ENCODE measurements around the gene PTPRM.

DNA sequence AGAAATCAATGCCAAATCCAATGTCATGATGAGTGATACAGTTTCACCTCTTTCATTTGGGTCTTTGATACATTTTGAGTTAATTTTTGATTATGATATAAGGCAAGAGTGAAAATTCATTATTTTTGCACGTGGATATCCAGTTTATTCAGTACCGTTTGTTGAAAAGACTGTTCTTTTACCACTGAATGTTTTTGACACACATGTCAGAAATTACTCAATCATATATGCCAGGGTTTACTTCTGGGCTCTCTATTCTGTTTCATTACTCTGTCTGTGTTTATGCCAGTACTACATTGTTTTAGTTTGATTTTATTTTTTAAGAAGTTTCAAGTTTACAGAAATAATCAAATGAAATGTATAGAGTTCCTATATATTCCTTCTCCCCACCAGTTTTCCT, 154.4 kb downstream of the PTPRM start:
- TF ChIP-seq, protein P1, sequence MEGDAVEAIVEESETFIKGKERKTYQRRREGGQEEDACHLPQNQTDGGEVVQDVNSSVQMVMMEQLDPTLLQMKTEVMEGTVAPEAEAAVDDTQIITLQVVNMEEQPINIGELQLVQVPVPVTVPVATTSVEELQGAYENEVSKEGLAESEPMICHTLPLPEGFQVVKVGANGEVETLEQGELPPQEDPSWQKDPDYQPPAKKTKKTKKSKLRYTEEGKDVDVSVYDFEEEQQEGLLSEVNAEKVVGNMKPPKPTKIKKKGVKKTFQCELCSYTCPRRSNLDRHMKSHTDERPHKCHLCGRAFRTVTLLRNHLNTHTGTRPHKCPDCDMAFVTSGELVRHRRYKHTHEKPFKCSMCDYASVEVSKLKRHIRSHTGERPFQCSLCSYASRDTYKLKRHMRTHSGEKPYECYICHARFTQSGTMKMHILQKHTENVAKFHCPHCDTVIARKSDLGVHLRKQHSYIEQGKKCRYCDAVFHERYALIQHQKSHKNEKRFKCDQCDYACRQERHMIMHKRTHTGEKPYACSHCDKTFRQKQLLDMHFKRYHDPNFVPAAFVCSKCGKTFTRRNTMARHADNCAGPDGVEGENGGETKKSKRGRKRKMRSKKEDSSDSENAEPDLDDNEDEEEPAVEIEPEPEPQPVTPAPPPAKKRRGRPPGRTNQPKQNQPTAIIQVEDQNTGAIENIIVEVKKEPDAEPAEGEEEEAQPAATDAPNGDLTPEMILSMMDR (IDR thresholded peaks at IDR 0.05) = no peak
- no peak for TF ChIP-seq MXI1 (IDR thresholded peaks at IDR 0.05; ENCODE audit: low read depth, low read length)
- TF ChIP-seq GABPA (IDR thresholded peaks at IDR 0.05; ENCODE audit: low read depth) = no peak
- no peak for TF ChIP-seq EZH2phosphoT487 (IDR thresholded peaks at IDR 0.05; ENCODE audit: borderline replicate concordance, low read depth)
- no peak for TF ChIP-seq YY1 (IDR thresholded peaks at IDR 0.05; ENCODE audit: low read depth)
- no peak for TF ChIP-seq SIN3A (IDR thresholded peaks at IDR 0.05; ENCODE audit: borderline replicate concordance, low read depth, low read length)
- no peak for TF ChIP-seq RFX5 (IDR thresholded peaks at IDR 0.05; ENCODE audit: low read length)
- TF ChIP-seq MAX (IDR thresholded peaks at IDR 0.05; ENCODE audit: low read depth) = no peak
- no peak for TF ChIP-seq FOXM1 (IDR thresholded peaks at IDR 0.05; ENCODE audit: low read depth)
- TF ChIP-seq POLR2AphosphoS5 (IDR thresholded peaks at IDR 0.05; ENCODE audit: low read depth, low read length) = no peak
- no peak for TF ChIP-seq RCOR1 (IDR thresholded peaks at IDR 0.05; ENCODE audit: low read length)
- no peak for TF ChIP-seq ELF1 (IDR thresholded peaks at IDR 0.05)
